NT2/D1 (cell line): ENCODE data around the gene GTF2A1L.

Experiments
- DNase-seq: peaks from one replicate; pipeline ENCODE4 v3.0.0-alpha.2; 2011; ENCODE audit warnings: low read depth, low spot score
- H3K27me3 ChIP-seq: 2 replicates; pipeline ENCODE4 v1.6.0; 2011; ENCODE audit warnings: mild to moderate bottlenecking; ENCODE audit not compliant: insufficient read length, insufficient read depth
- H3K36me3 ChIP-seq: 2 replicates; pipeline ENCODE4 v1.6.1; 2011; ENCODE audit warnings: mild to moderate bottlenecking, low read length, mixed read lengths; ENCODE audit not compliant: insufficient read depth, insufficient read length
- H3K4me1 ChIP-seq: 2 replicates; pipeline ENCODE4 v1.5.1; 2011; ENCODE audit not compliant: insufficient read depth, insufficient read length
- H3K4me3 ChIP-seq: 2 replicates; pipeline ENCODE4 v1.5.1; 2011; ENCODE audit warnings: low read depth; ENCODE audit not compliant: insufficient read length
- H3K9ac ChIP-seq: 2 replicates; pipeline ENCODE4 v1.6.0; 2011; ENCODE audit warnings: low read depth; ENCODE audit not compliant: insufficient read length
- H3K9me3 ChIP-seq: 2 replicates; pipeline ENCODE4 v1.5.1; 2011; ENCODE audit warnings: mild to moderate bottlenecking, low read length; ENCODE audit not compliant: insufficient read depth
- SUZ12 ChIP-seq: IDR thresholded peaks from 2 replicates; pipeline ENCODE4 v1.6.1; 2011; ENCODE audit not compliant: insufficient read length, insufficient read depth; ENCODE audit errors: extremely low read depth
- YY1 ChIP-seq: IDR thresholded peaks from 2 replicates; pipeline ENCODE4 v1.6.1; 2011; ENCODE audit not compliant: insufficient read length, insufficient read depth
- ZNF274 ChIP-seq: IDR thresholded peaks from 2 replicates; pipeline ENCODE4 v1.6.1; 2011; ENCODE audit warnings: mild to moderate bottlenecking, low read depth, low read length

The GTF2A1L gene

GRCh38 chr2:48584551-48584950 lies 33.1 kb upstream of the GTF2A1L start:
- Histone ChIP-seq H3K9me3 (no peaks in the 10 kb centered on the region), H3K36me3 (peaks cover 4% of the 10 kb centered on the region), H3K27me3 (no peaks in the 10 kb centered on the region), H3K4me1 (peaks cover 2% of the 10 kb centered on the region), H3K9ac (no peak overlapping the region), H3K4me3 (no peak overlapping the region)
- no peak for DNase-seq
- TF ChIP-seq SUZ12 (no peak), ZNF274 (no peak), YY1 (no peak)

- DNase-seq, result no peak
- Histone ChIP-seq H3K36me3 (no peaks in the 10 kb centered on the region), H3K27me3 (no peaks in the 10 kb centered on the region), H3K9me3 (no peaks in the 10 kb centered on the region), H3K9ac (no peak overlapping the region), H3K4me3 (no peak overlapping the region), H3K4me1 (peaks cover 2% of the 10 kb centered on the region)
- TF ChIP-seq ZNF274 (no peak), SUZ12 (no peak), YY1 (no peak)
These were observed 31.2 kb upstream of the GTF2A1L start for GRCh38 chr2:48586433-48586832.

GRCh38 chr2:48587560-48587959 lies 30.1 kb upstream of the GTF2A1L start:
- Histone ChIP-seq H3K9me3 (no peaks in the 10 kb centered on the region), H3K4me1 (peaks cover 2% of the 10 kb centered on the region), H3K27me3 (no peaks in the 10 kb centered on the region), H3K4me3 (no peak overlapping the region), H3K9ac (no peak overlapping the region), H3K36me3 (no peaks in the 10 kb centered on the region)
- TF ChIP-seq ZNF274 (no peak), YY1 (no peak), SUZ12 (no peak)
- DNase-seq, result no peak

- Histone ChIP-seq H3K27me3 (no peaks in the 10 kb centered on the region), H3K9me3 (no peaks in the 10 kb centered on the region), H3K36me3 (no peaks in the 10 kb centered on the region), H3K9ac (no peak overlapping the region), H3K4me1 (peaks cover 2% of the 10 kb centered on the region), H3K4me3 (no peak overlapping the region)
- DNase-seq, result no peak
- TF ChIP-seq ZNF274, result no peak
These were observed 29.7 kb upstream of the GTF2A1L start for GRCh38 chr2:48587961-48588360.

- no peak for DNase-seq
- no peaks in the 10 kb centered on the region for H3K36me3 ChIP-seq
- no peaks in the 10 kb centered on the region for H3K9me3 ChIP-seq
- H3K9ac ChIP-seq, result no peak overlapping the region
- no peaks in the 10 kb centered on the region for H3K27me3 ChIP-seq
- no peak overlapping the region for H3K4me3 ChIP-seq
- peaks cover 2% of the 10 kb centered on the region for H3K4me1 ChIP-seq
- TF ChIP-seq ZNF274, result no peak
- TF ChIP-seq YY1, result no peak
- TF ChIP-seq SUZ12, result no peak
These were observed 28.9 kb upstream of the GTF2A1L start for GRCh38 chr2:48588745-48589144.

GRCh38 chr2:48589170-48589767 lies 28.4 kb upstream of the GTF2A1L start:
- Histone ChIP-seq H3K4me3 (no peak overlapping the region), H3K36me3 (no peaks in the 10 kb centered on the region), H3K4me1 (peaks cover 2% of the 10 kb centered on the region), H3K9ac (no peak overlapping the region), H3K27me3 (no peaks in the 10 kb centered on the region), H3K9me3 (no peaks in the 10 kb centered on the region)
- no peak for DNase-seq
- TF ChIP-seq ZNF274 (no peak), YY1 (no peak), SUZ12 (no peak)

- DNase-seq, result no peak
- no peak overlapping the region for H3K9ac ChIP-seq
- no peaks in the 10 kb centered on the region for H3K4me1 ChIP-seq
- TF ChIP-seq SUZ12 (no peak), ZNF274 (no peak), YY1 (no peak)
- H3K4me3 ChIP-seq, result no peak overlapping the region
- H3K36me3 ChIP-seq, result no peaks in the 10 kb centered on the region
- H3K27me3 ChIP-seq, result no peaks in the 10 kb centered on the region
- no peaks in the 10 kb centered on the region for H3K9me3 ChIP-seq
These were observed 27.6 kb upstream of the GTF2A1L start for GRCh38 chr2:48590017-48590416.
